AG08396 (cell line): Measurements from ENCODE around the gene CHST13.
A peak's percentile ranks its signal among the peaks of the same experiment; 100 is the strongest.

ENCODE experiments used
- DNase-seq: peaks from one replicate; pipeline ENCODE4 v3.0.0; 2012; ENCODE audit warnings: low spot score, mixed read lengths

CHST13 gene

GRCh38 chr3:126509597-126510307 lies 14.2 kb upstream of the CHST13 start:
- DNase-seq, result no peak

GRCh38 chr3:126510308-126510910 lies 13.5 kb upstream of the CHST13 start:
- no peak for DNase-seq

- no peak for DNase-seq
Measured at GRCh38 chr3:126511291-126511690, 12.7 kb upstream of the CHST13 start.

- no peak for DNase-seq
Measured at GRCh38 chr3:126512026-126512425, 11.9 kb upstream of the CHST13 start.

- DNase-seq, result no peak
Measured at GRCh38 chr3:126512916-126513650, 10.9 kb upstream of the CHST13 start.

- no peak for DNase-seq
Measured at GRCh38 chr3:126514161-126514560, 9.8 kb upstream of the CHST13 start.

GRCh38 chr3:126515066-126515706 lies 8.8 kb upstream of the CHST13 start:
- DNase-seq, result no peak

GRCh38 chr3:126516152-126516935 lies 7.6 kb upstream of the CHST13 start:
- DNase-seq, result no peak

- no peak for DNase-seq
Measured at GRCh38 chr3:126516936-126517290, 7.0 kb upstream of the CHST13 start.

GRCh38 chr3:126517291-126517951 lies 6.5 kb upstream of the CHST13 start, which contains the start of gene UROC1:
Gene UROC1, minus strand, starts transcription at chr3:126517773. Its CDS starts 54 bp downstream, at chr3:126517719.
- no peak for DNase-seq

GRCh38 chr3:126517986-126518778 lies 5.8 kb upstream of the CHST13 start:
- no peak for DNase-seq

- DNase-seq, result no peak
Measured at GRCh38 chr3:126518779-126519177, 5.2 kb upstream of the CHST13 start.

- no peak for DNase-seq
Measured at GRCh38 chr3:126519506-126520455, 4.2 kb upstream of the CHST13 start.

GRCh38 chr3:126521122-126521891 lies 2.6 kb upstream of the CHST13 start:
- no peak for DNase-seq

GRCh38 chr3:126522363-126522788 lies 1.6 kb upstream of the CHST13 start:
- peak; percentile 89 for DNase-seq

GRCh38 chr3:126524429-126524988 lies 554 bp downstream of the CHST13 start:
- no peak for DNase-seq

GRCh38 chr3:126525091-126525852 lies 1.3 kb downstream of the CHST13 start:
- no peak for DNase-seq
